ENCODE data around the gene NEU3.

Gene NEU3

GRCh38 chr11:74948898-74949752 is 39.6 kb upstream of the NEU3 start, which contains the start of the genes SPCS2 and XRRA1:
SPCS2 (plus strand) TSS chr11:74949266; CDS start chr11:74949286, 20 bp downstream.
XRRA1 (minus strand) TSS chr11:74949091; CDS start chr11:74940878, 8,213 bp downstream.
- Histone ChIP-seq H3K27ac (ENCODE audit: poor library complexity, severe bottlenecking) (peak within 1 kb of the TSS; percentile 55), H3K4me1 (ENCODE audit: insufficient read depth, poor library complexity, severe bottlenecking) (peaks cover 10% of the 10 kb centered on the region), H3K4me3 (ENCODE audit: severe bottlenecking) (peak within 1 kb of the TSS; percentile 85), H3K9me3 (ENCODE audit: severe bottlenecking) (no peaks in the 10 kb centered on the region), H3K36me3 (ENCODE audit: low read depth) (peaks cover 42% of the 10 kb centered on the region), H3K27me3 (ENCODE audit: insufficient read depth, poor library complexity, severe bottlenecking) (no peaks in the 10 kb centered on the region)
- peak; percentile 99 for DNase-seq (ENCODE audit: low spot score)
- TF ChIP-seq CTCF (IDR thresholded peaks at IDR 0.05; ENCODE audit: poor library complexity, severe bottlenecking): no peak
- peak; percentile 97 for ATAC-seq (ENCODE audit: low read depth)

GRCh38 chr11:74949753-74950137 is 39.0 kb upstream of the NEU3 start:
- DNase-seq (ENCODE audit: low spot score) (no peak), ATAC-seq (ENCODE audit: low read depth) (no peak)
- Histone ChIP-seq H3K9me3 (ENCODE audit: severe bottlenecking) (no peaks in the 10 kb centered on the region), H3K4me3 (ENCODE audit: severe bottlenecking) (peak overlapping the region; percentile 85), H3K27ac (ENCODE audit: poor library complexity, severe bottlenecking) (peak overlapping the region; percentile 55), H3K4me1 (ENCODE audit: insufficient read depth, poor library complexity, severe bottlenecking) (peaks cover 4% of the 10 kb centered on the region), H3K27me3 (ENCODE audit: insufficient read depth, poor library complexity, severe bottlenecking) (no peaks in the 10 kb centered on the region), H3K36me3 (ENCODE audit: low read depth) (peaks cover 42% of the 10 kb centered on the region)
- no peak for TF ChIP-seq CTCF (IDR thresholded peaks at IDR 0.05; ENCODE audit: poor library complexity, severe bottlenecking)

- ATAC-seq (ENCODE audit: low read depth) (no peak), DNase-seq (ENCODE audit: low spot score) (no peak)
- Histone ChIP-seq H3K4me3 (ENCODE audit: severe bottlenecking) (peak overlapping the region; percentile 85), H3K27me3 (ENCODE audit: insufficient read depth, poor library complexity, severe bottlenecking) (no peaks in the 10 kb centered on the region), H3K4me1 (ENCODE audit: insufficient read depth, poor library complexity, severe bottlenecking) (no peaks in the 10 kb centered on the region), H3K27ac (ENCODE audit: poor library complexity, severe bottlenecking) (peak overlapping the region; percentile 55), H3K9me3 (ENCODE audit: severe bottlenecking) (no peaks in the 10 kb centered on the region), H3K36me3 (ENCODE audit: low read depth) (peaks cover 44% of the 10 kb centered on the region)
- no peak for TF ChIP-seq CTCF (IDR thresholded peaks at IDR 0.05; ENCODE audit: poor library complexity, severe bottlenecking)
These were observed 38.3 kb upstream of the NEU3 start for GRCh38 chr11:74950374-74950969.

GRCh38 chr11:74951226-74951625 is 37.5 kb upstream of the NEU3 start:
- DNase-seq (ENCODE audit: low spot score): no peak

More at GRCh38 chr11:74951226-74951625, 37.5 kb upstream of the NEU3 start:
- Histone ChIP-seq H3K27me3 (ENCODE audit: insufficient read depth, poor library complexity, severe bottlenecking) (no peaks in the 10 kb centered on the region), H3K4me1 (ENCODE audit: insufficient read depth, poor library complexity, severe bottlenecking) (no peaks in the 10 kb centered on the region), H3K4me3 (ENCODE audit: severe bottlenecking) (no peak overlapping the region), H3K36me3 (ENCODE audit: low read depth) (peaks cover 48% of the 10 kb centered on the region), H3K9me3 (ENCODE audit: severe bottlenecking) (no peaks in the 10 kb centered on the region), H3K27ac (ENCODE audit: poor library complexity, severe bottlenecking) (no peak overlapping the region)
- no peak for ATAC-seq (ENCODE audit: low read depth)
- TF ChIP-seq CTCF (IDR thresholded peaks at IDR 0.05; ENCODE audit: poor library complexity, severe bottlenecking): no peak
